HL-60 (cell line): Measurements from ENCODE around the gene FNDC3B.

ENCODE experiments used
- DNase-seq, 2 experiments: peaks; one replicate each; pipeline ENCODE4 v3.0.0-alpha.2; 2010 to 2020; ENCODE audit warnings: low read depth in 1 of 2, low spot score in 1 of 2
- H3K27ac ChIP-seq: fragments of 250-450 bp; sonication (Bioruptor Pico); replicated peaks from 2 replicates; pipeline ENCODE4 v1.5.1; 2020; ENCODE audit warnings: mild to moderate bottlenecking, moderate library complexity
- H3K27me3 ChIP-seq: fragments of 250-450 bp; sonication (Bioruptor Pico); 2 replicates; pipeline ENCODE4 v1.5.1; 2021; ENCODE audit warnings: mild to moderate bottlenecking, moderate library complexity; ENCODE audit not compliant: insufficient read depth, poor library complexity, severe bottlenecking
- H3K4me3 ChIP-seq: replicated peaks from 2 replicates; pipeline ENCODE4 v1.5.1; 2011; ENCODE audit warnings: mild to moderate bottlenecking, control low read depth, low read length; ENCODE audit not compliant: insufficient read depth
- GABPA ChIP-seq: IDR thresholded peaks from 2 replicates; pipeline ENCODE4 v1.6.1; 2012; ENCODE audit warnings: low read depth
- POLR2AphosphoS5 ChIP-seq: IDR thresholded peaks from 2 replicates; pipeline ENCODE4 v1.6.1; 2012; ENCODE audit warnings: low read depth
- SPI1 ChIP-seq: IDR thresholded peaks from 2 replicates; pipeline ENCODE4 v1.6.1; 2012; ENCODE audit warnings: low read depth, mild to moderate bottlenecking, borderline replicate concordance
- TF ChIP-seq, protein P1 (sequence below): IDR thresholded peaks from 2 replicates; pipeline ENCODE4 v1.6.1; 2012; ENCODE audit warnings: low read depth; ENCODE audit not compliant: insufficient replicate concordance
- TF ChIP-seq, protein P2 (sequence below): IDR thresholded peaks from one replicate; pipeline ENCODE4 v1.5.1; 2011; ENCODE audit warnings: low read length, control low read depth, inconsistent platforms; ENCODE audit not compliant: insufficient read depth

FNDC3B gene

DNA sequence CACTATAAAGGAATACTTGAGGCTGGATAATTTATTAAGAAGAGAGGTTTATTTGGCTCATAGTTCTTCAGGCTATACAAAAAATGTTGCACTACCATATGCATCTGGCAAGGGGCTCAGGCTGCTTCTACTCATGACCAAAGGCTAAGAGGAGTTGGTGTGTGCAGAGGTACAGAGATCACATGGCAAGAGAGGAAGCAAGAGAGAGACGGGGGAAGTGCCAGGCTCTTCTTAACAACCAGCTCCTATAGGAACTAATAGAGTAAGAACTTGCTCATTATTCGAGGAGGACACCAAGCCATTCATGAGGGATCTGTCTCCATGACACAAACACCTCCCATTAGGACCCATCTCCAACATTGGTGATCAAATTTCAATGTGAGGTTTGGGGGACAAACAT lies 6.0 kb upstream of the FNDC3B start:
- Histone ChIP-seq H3K4me3 (no peak overlapping the region), H3K27ac (peak overlapping the region; percentile 1; the same call in 1 of the 2 replicates), H3K27me3 (no peaks in the 10 kb centered on the region)
- TF ChIP-seq, protein P1, sequence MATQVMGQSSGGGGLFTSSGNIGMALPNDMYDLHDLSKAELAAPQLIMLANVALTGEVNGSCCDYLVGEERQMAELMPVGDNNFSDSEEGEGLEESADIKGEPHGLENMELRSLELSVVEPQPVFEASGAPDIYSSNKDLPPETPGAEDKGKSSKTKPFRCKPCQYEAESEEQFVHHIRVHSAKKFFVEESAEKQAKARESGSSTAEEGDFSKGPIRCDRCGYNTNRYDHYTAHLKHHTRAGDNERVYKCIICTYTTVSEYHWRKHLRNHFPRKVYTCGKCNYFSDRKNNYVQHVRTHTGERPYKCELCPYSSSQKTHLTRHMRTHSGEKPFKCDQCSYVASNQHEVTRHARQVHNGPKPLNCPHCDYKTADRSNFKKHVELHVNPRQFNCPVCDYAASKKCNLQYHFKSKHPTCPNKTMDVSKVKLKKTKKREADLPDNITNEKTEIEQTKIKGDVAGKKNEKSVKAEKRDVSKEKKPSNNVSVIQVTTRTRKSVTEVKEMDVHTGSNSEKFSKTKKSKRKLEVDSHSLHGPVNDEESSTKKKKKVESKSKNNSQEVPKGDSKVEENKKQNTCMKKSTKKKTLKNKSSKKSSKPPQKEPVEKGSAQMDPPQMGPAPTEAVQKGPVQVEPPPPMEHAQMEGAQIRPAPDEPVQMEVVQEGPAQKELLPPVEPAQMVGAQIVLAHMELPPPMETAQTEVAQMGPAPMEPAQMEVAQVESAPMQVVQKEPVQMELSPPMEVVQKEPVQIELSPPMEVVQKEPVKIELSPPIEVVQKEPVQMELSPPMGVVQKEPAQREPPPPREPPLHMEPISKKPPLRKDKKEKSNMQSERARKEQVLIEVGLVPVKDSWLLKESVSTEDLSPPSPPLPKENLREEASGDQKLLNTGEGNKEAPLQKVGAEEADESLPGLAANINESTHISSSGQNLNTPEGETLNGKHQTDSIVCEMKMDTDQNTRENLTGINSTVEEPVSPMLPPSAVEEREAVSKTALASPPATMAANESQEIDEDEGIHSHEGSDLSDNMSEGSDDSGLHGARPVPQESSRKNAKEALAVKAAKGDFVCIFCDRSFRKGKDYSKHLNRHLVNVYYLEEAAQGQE, result no peak
- TF ChIP-seq GABPA (no peak), SPI1 (peak; percentile 76; the same call in 1 of the 2 replicates), POLR2AphosphoS5 (no peak)
- TF ChIP-seq, protein P2, sequence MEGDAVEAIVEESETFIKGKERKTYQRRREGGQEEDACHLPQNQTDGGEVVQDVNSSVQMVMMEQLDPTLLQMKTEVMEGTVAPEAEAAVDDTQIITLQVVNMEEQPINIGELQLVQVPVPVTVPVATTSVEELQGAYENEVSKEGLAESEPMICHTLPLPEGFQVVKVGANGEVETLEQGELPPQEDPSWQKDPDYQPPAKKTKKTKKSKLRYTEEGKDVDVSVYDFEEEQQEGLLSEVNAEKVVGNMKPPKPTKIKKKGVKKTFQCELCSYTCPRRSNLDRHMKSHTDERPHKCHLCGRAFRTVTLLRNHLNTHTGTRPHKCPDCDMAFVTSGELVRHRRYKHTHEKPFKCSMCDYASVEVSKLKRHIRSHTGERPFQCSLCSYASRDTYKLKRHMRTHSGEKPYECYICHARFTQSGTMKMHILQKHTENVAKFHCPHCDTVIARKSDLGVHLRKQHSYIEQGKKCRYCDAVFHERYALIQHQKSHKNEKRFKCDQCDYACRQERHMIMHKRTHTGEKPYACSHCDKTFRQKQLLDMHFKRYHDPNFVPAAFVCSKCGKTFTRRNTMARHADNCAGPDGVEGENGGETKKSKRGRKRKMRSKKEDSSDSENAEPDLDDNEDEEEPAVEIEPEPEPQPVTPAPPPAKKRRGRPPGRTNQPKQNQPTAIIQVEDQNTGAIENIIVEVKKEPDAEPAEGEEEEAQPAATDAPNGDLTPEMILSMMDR, result no peak
- DNase-seq, result peak in 1 of 2 experiments; percentile 70

DNA sequence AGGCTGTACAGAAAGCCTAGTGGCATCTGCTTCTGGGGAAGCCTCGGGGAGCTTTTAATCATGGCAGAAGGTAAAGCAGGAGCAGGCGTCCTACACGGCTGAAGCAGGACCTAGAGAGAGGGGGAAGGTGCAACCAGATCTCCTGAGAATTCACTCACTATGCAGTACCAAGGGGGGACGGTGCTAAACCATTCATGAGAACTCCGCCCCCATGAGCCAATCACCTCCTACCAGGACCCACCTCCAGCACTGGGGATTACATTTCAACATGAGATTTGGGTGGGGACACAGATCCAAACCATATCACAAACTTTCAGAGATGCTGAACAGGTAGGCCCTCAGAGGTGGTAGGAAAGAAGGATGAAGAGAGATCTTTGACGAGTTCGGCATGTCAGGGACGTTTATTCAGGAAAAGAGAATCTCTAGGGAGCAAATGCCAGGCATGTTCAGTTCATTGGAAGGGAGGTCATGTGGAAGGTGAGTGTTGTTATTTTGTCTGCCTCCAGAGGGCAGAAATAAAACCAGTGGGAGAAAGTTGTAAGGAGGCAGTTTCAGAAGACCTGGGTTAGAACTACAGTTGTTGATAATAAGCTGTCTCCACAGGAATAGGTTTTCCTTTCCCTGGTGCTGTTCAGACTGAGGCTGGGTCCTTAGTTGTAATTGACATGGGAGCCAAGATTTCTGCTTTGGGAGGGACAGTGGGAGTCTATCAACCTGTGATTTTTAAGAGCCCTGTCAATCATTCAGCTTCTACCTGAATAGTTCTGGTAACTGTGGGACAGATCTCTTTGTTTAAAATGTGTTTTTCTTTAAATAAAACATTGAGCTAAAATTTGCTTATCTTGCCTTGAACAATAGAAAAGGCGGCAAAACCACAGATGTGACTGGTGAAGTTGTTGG lies 4.3 kb upstream of the FNDC3B start:
- DNase-seq, result peak; percentile 26 to 51
- Histone ChIP-seq H3K27ac (no peak overlapping the region; the same call in 1 of the 2 replicates), H3K27me3 (no peaks in the 10 kb centered on the region), H3K4me3 (no peak overlapping the region)
- no peak for TF ChIP-seq SPI1
- TF ChIP-seq, protein P2, result peak; percentile 8

DNA sequence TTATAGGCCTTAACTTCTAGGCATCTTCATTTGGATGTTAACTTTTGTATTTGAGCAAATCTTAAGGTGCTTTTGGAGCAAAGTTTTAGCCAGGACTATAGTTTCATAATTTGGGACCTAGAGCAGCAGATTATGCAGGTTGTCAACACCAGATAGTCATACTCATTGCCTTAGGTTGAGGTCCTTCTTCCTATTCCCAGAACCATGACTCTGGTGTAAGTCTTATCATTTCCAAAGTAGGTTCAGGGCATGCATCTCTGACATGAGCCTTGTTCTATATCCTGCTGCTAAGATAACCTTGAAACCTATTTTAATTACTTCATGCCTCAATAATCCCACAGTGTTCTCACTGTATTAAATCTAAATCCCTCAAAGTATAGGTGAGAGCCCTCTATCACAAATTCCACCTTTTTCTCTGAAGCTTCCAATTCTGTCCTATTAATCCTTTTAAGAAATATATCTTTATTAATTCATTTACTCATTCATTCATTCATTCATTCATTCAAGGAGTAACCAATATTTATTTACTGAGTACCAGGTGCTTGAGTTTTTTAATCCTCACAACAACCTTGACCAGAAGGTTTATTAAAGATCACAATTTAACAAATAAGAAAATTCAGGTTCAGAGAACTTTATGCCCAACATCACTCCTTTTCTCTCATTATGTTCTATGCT lies 2.7 kb upstream of the FNDC3B start:
- Histone ChIP-seq H3K27me3 (no peaks in the 10 kb centered on the region), H3K4me3 (no peak overlapping the region), H3K27ac (0 out of 2 replicates have a peak overlapping the region, but pooled peaks have one; percentile 3)
- TF ChIP-seq GABPA, result no peak
- no peak for TF ChIP-seq SPI1
- no peak for TF ChIP-seq POLR2AphosphoS5
- TF ChIP-seq, protein P1, result no peak
- TF ChIP-seq, protein P2, result no peak
- no peak for DNase-seq
